NB4 (cell line): ENCODE results near the gene NECTIN2.

Source experiments
- DNase-seq: peaks from one replicate; pipeline ENCODE4 v3.0.0; 2010; ENCODE audit warnings: low read depth
- H3K4me3 ChIP-seq: one replicate; pipeline ENCODE4 v1.5.1; 2011; ENCODE audit warnings: mild to moderate bottlenecking, low read depth, low read length, moderate library complexity
- MYC ChIP-seq: IDR thresholded peaks from 2 replicates; pipeline ENCODE4 v1.6.1; 2011; ENCODE audit warnings: low read depth, low read length
- POLR2A ChIP-seq: IDR thresholded peaks from 2 replicates; pipeline ENCODE4 v1.6.1; 2011; ENCODE audit warnings: mild to moderate bottlenecking; ENCODE audit not compliant: insufficient read length; ENCODE audit errors: extremely low read depth
- TF ChIP-seq, protein P1 (sequence below): IDR thresholded peaks from one replicate; pipeline ENCODE4 v1.5.1; 2012; ENCODE audit warnings: low read depth, low read length
- TF ChIP-seq, protein P2 (sequence below): IDR thresholded peaks from 2 replicates; pipeline ENCODE4 v1.6.1; 2011; ENCODE audit warnings: low read depth, low read length

The NECTIN2 gene

DNA sequence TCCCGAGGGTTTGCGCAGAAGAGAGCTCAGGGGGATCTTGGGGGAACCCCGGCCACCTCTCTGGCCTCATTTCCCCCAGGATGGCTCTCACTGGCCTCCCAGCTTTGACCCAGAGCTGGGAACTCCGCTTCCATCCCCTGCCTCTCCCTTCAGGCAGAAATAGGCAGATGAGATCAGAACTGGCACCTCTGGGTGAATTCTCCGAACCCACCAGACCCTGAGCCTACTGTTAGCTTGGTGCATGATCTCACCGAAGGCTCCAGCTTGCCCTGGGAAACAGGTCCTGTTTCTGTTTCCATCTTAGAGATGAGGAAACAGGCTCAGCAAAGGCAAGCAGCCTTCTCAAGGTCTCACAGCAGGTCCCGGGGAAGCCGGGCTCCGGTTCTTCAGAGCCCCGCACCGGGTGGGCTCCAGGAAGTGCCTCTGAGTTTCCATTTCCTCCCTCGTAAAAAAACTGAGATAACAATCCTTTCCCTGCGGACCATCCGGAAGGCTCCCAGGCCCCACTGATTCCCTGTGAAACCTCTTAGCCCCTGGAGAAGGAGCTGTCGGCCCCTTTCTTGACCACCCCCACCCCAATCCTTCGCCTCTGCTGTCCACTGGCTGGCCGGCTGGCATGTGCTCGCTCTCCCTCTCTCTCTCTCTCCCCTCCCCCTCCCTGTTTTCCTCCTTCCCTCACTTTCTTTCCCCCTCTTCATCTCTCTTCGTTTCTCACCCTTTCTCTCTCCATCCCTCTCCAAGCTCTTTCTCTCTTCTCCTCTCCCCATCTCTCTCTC, 2.1 kb downstream of the NECTIN2 start:
- DNase-seq = no peak
- no peak overlapping the region for H3K4me3 ChIP-seq
- TF ChIP-seq, protein P1, sequence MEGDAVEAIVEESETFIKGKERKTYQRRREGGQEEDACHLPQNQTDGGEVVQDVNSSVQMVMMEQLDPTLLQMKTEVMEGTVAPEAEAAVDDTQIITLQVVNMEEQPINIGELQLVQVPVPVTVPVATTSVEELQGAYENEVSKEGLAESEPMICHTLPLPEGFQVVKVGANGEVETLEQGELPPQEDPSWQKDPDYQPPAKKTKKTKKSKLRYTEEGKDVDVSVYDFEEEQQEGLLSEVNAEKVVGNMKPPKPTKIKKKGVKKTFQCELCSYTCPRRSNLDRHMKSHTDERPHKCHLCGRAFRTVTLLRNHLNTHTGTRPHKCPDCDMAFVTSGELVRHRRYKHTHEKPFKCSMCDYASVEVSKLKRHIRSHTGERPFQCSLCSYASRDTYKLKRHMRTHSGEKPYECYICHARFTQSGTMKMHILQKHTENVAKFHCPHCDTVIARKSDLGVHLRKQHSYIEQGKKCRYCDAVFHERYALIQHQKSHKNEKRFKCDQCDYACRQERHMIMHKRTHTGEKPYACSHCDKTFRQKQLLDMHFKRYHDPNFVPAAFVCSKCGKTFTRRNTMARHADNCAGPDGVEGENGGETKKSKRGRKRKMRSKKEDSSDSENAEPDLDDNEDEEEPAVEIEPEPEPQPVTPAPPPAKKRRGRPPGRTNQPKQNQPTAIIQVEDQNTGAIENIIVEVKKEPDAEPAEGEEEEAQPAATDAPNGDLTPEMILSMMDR = no peak
- TF ChIP-seq, protein P2, sequence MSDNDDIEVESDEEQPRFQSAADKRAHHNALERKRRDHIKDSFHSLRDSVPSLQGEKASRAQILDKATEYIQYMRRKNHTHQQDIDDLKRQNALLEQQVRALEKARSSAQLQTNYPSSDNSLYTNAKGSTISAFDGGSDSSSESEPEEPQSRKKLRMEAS = no peak
- no peak for TF ChIP-seq POLR2A
- no peak for TF ChIP-seq MYC

GRCh38 chr19:44848812-44849447, 2.8 kb downstream of the NECTIN2 start:
- no peak for DNase-seq
- no peak overlapping the region for H3K4me3 ChIP-seq
- no peak for TF ChIP-seq MYC

GRCh38 chr19:44850641-44851109, 4.6 kb downstream of the NECTIN2 start:
- no peak for DNase-seq
- H3K4me3 ChIP-seq = no peak overlapping the region
- no peak for TF ChIP-seq MYC
- TF ChIP-seq, protein P1 = no peak
- TF ChIP-seq, protein P2 = no peak

- no peak overlapping the region for H3K4me3 ChIP-seq
- TF ChIP-seq, protein P2 = no peak
- TF ChIP-seq, protein P1 = no peak
- TF ChIP-seq MYC = no peak
- TF ChIP-seq POLR2A = no peak
- DNase-seq = no peak
These were observed 5.3 kb downstream of the NECTIN2 start for GRCh38 chr19:44851427-44851826.

- TF ChIP-seq, protein P2 = no peak
- no peak for TF ChIP-seq POLR2A
- no peak for DNase-seq
These were observed 9.5 kb downstream of the NECTIN2 start for GRCh38 chr19:44855606-44856005.

GRCh38 chr19:44856421-44857083, 10.5 kb downstream of the NECTIN2 start:
- no peak overlapping the region for H3K4me3 ChIP-seq
- DNase-seq = peak; percentile 59
- TF ChIP-seq POLR2A = no peak
- TF ChIP-seq, protein P1 = no peak
- TF ChIP-seq MYC = no peak
- TF ChIP-seq, protein P2 = no peak

More at GRCh38 chr19:44855606-44856005, 9.5 kb downstream of the NECTIN2 start:
- no peak overlapping the region for H3K4me3 ChIP-seq
